T follicular helper cell (primary cell): ENCODE measurements around the gene SLC37A1.
"Not testable (repeated sequence)": the region's sequence is repeated elsewhere in the genome, so short reads cannot be mapped to it uniquely, and the experiment has no call there.

Experiments
- DNase-seq: peaks from one replicate; pipeline ENCODE4 v3.0.0-alpha.2; 2020; ENCODE audit warnings: low read depth

Gene SLC37A1

GRCh38 chr21:42595283-42596187, 81.9 kb downstream of the SLC37A1 start:
- DNase-seq, result no peak

DNA sequence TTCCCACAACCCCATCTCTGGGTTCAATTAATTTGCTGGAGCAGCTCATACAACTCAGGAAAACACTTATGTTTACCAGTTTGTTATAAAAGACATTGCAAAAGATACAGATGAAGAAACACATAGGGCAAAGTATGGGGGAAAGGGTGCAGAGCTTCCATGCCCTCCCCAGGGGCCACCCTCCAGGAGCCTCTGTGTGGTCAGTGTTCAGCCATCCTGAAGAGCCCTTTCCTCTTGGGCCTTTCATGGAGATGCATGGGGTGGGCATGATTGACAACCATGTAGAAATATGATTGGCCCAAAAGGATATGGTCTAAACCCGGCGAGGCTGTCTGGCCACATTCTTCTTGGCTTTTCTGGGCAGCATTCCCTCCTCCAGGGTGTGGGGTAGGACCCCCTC, 83.0 kb downstream of the SLC37A1 start:
- DNase-seq, result no peak

GRCh38 chr21:42597487-42598158, 84.0 kb downstream of the SLC37A1 start:
- no peak for DNase-seq

DNA sequence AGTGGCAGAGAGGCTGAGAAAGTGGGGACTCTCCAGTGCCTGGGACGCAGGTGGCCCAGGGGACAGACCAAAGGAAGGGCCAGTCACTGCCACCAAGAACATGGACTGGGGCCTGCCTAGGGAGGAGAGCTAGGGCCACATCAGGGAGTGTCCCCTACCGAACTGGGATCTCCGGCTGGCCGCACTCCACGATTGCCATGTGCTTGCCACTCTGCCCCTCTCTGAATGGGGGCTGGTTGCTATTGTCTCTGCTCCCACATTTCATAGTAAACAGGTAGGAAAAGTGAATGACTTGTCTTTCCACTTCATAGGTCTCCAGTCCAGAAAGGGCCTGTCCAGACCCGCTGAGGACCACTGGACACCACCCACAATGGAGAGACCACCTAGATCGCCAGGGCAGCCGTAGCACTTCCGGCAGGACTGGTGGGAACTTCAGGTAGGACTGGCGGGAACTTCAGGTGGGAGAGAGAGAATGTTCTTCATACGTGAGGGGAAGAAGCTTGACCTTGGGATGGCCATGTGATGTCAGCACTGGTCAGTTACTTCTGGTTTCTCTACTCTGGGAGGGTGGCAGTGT, 84.6 kb downstream of the SLC37A1 start:
- no peak for DNase-seq

DNA sequence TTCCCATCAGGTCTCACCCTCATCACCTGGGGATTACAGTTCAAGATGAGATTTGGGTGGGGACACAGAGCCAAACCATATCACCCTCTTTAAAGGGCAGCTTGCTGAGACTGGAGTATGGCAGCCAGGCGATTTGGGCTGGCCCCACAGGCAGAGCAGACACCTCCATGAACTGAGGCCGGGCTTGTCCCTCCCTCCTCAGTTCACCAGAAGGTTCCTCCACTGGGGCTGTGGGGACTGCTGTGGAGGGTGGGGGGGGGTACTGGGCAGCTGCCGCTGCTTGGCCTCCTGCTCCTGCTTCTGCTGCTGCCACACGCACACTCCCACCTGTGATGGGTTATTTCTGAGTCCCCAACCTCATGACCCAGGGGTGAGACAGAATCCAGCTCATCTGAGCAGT, 85.8 kb downstream of the SLC37A1 start:
- DNase-seq, result no peak

DNA sequence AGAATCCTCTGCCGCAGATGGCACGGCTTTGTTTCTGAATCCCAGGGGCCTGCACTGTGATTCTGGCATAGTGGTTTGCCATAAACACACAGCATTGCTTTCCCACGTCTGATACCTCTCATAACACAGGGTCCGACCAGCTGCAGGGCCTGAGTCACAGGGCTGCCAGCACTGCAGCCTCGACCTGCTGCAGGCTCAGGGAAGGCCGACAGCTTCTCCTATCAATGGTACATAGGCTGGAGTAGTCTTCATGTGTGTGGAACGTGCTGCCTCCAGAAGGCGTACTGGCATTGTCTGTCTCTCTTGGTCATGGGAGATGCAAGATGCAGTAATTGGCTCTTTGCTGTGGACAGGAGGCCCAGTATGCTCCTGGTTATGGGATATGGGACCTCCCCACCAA, 86.3 kb downstream of the SLC37A1 start:
- DNase-seq, result no peak

GRCh38 chr21:42601656-42602055, 88.0 kb downstream of the SLC37A1 start:
- no peak for DNase-seq

DNA sequence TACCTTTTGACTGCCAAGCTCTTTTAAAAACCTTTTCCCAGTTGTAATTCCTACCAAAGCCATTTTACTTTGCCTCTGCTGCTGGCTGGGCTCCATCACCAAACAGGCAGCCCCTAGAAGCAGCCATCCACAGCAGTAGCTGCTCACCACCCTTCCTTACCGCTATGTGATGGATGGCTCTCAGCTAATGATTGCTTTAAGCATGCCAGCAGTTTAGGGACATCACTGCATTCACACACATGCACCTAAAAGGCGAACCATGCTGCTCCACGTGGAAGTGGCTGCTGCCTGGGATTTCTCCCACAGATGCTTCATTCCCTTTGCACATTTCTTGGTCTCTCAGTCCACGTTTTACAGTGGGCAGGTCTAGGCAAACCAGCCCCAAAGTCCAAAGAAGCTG, 93.5 kb downstream of the SLC37A1 start:
- DNase-seq, result no peak

DNA sequence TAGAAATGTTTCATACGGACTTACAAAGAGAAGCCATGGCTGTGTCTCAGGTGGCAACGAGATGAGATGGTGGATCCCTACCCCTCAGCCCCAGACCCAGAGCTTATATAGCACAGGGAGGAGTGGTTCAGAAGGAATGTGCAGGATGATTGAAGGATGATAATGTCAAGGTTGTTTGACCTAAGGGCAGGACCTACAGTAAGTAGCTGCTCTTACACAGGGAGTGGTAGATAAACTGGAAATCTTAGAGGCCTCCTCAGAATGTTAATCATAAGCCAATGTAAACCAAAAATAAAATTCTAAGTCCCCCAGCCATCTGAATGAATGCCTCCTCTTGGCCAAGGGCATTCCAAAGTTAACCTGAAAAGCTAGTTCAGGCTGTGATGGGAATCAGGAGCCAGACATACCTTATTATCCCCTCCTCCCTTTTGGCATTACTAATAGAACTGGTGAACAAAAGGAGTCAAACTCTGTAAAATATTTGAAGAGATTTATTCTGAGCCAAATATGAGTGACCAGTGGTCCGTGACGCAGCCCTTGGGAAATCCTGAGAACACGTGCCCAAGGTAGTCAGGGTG, 94.0 kb downstream of the SLC37A1 start:
- no peak for DNase-seq

DNA sequence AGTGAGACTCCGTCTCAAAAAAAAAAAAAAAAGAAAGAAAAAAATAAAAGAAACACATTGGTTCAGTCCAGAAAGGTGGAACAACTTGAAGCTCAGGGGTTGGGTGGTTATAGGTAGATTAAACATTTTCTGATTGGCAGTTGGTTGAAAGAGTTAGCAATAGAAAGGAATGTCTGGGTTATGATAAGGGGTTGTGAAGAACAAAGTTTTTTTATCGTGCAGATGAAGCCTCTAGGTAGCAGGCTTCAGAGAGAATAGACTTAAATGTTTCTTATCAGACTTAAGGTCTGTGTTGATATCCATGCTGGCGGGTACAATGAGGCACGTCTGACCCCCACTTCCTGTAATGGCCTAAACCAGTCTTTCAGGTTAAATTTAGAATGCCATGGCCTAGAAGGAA, 94.8 kb downstream of the SLC37A1 start:
- no peak for DNase-seq

- DNase-seq, result no peak
Observed at GRCh38 chr21:42609811-42610210, 96.2 kb downstream of the SLC37A1 start.

DNA sequence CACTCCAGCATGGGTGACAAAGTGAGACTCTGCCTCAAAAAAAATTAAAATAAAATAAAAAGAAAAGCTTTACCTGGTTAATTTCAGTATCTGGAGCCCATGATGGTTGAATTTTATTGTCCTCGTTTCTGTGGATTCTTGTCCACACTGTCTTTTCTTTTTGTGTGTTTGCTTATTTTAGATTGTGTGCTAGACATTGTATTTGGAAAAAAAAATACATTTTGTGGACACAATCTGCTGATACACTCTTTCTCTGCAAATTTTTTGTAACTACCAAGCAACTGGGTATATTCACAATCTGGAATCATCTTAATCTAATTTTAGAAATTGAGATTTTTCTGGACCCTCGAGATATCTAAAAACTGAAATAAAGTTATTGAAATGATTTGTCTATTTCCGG, 98.2 kb downstream of the SLC37A1 start:
- no peak for DNase-seq

DNA sequence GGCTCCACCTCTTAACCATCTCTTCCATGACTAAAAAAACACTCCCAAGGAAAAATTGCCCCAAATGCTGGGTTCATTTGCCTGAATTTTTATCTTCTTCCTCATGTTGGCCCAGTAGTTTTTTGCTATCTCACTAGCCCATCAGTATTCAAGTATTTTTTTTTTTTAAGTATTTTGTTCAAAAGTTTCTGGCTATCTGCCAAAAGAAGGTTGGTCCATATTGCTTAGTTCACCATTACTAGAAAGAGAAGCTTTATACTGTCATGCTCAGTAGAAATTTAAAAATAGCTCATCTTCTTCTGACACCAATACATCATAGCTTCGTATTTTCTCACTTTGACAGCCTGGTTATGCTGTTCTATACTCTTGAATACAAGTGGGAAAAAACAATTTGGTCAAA, 98.7 kb downstream of the SLC37A1 start:
- no peak for DNase-seq

DNA sequence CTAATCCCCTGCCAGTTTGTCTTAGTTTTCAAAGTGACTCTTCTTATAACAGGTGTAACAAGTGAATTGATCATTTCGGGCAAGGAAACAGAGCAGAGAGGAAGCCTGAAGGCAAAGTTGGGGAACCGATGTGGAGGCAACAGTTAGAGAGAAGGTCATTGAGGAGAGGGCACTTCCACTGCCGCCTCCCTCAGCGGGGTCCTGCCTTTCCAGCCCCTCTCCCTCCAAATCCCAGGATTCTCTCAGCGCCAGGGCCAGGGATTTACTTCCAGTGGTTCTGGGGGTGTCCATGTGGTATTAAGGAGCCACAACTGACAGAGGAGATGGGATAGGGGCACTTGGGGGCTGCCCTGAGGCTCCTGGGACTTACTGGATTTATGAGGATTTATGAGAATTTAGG, 100.1 kb downstream of the SLC37A1 start:
- no peak for DNase-seq

- peak; percentile 12 for DNase-seq
Observed at GRCh38 chr21:42614396-42614795, 100.7 kb downstream of the SLC37A1 start.

DNA sequence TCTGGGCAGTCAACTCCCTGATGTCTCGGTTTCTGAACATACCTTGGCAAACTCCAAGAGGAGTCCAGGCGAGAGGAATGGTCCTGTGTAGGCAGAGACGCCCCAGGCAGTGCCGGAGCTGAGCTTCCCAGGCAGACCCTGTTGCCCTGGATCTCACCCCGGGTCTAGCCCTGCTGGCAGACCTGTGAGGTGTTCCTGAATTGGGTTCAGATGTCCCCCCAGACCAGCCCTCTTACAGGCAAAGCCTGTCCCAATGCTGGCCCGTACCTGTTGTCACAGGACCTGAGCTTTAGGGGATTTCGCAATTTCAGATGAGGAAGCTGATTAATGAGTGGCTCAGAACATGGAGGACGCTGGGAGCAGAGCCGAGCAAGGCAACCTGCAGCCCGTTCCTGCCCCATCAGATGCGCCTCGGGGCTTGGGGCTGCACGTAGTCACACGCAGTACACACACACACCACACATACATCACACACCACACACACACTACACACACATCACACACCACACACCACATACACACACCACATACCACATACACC, 101.2 kb downstream of the SLC37A1 start:
- peak; percentile 7 for DNase-seq

GRCh38 chr21:42615377-42615776, 101.7 kb downstream of the SLC37A1 start:
- DNase-seq, result not testable (repeated sequence)

- DNase-seq, result no peak
Observed at GRCh38 chr21:42615924-42616323, 102.3 kb downstream of the SLC37A1 start.

DNA sequence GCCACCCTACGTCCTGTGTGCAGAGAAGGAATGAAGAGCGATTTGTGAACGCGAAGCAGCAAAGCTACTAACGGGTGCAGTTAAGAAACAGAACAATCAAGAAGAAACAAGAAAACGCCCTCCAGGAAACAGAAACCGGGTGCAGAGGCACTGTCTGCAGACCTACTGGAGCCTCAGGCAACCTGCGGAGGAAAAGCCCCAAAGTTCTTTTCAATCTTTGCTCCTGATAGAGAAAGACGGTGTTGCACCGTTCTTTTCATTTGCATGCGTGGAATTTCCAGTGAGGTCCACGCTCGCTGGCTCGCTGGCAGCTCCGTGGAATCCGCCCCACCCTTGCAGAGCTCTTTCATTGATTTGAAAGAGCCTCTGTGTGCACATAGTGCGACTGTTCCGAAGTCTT, 102.8 kb downstream of the SLC37A1 start:
- no peak for DNase-seq

- no peak for DNase-seq
Observed at GRCh38 chr21:42616941-42617340, 103.3 kb downstream of the SLC37A1 start.

DNA sequence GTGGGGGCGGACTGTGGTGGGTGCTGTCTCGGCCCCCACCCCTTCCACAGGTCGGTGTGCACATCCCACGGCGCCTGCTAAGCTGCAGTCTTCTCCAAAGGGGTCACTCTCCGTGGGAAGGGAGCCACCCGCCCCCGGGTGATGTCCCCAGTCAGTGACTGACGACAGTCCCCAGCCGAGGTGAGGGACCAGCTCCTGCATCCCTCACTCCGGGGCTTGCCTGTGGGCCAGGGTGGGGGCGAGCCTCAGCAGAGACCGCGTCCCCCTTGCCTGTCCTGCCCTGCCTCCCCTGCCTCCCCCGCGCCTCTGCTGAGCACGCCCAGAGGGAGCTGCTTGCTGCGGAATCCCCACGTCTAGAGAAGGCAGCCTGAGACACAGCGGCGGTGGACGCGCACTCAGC, 103.8 kb downstream of the SLC37A1 start:
- DNase-seq, result no peak

DNA sequence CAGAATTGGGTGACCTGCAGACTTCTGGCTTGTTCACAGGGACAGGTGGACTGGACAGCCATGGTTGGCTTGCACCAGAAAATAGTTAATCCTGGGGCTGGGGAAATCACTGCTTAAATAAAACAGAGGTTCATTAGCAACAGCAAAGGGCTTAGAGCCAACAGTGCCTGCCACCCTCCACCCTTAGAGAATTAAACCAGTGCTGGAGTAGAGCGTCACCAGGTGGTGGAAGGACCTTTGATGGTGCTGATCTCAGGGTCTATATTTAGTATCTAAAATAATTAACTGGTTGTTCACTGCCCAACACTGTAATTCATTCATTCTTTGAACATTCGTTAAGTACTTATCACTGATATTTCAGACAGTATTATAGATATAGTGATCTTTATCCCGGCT, 105.1 kb downstream of the SLC37A1 start:
- no peak for DNase-seq
